ENCODE data around the gene MSANTD3.
"Not testable (repeated sequence)": the region's sequence is repeated elsewhere in the genome, so short reads cannot be mapped to it uniquely, and the experiment has no call there.

The MSANTD3 gene

GRCh38 chr9:100428871-100429654 is 2.1 kb downstream of the MSANTD3 start:
- no peak for DNase-seq (ENCODE audit: low read depth in 2 of 2)

- DNase-seq (ENCODE audit: low read depth in 2 of 2) = no peak
These were observed 3.5 kb downstream of the MSANTD3 start for GRCh38 chr9:100430286-100430940.

DNA sequence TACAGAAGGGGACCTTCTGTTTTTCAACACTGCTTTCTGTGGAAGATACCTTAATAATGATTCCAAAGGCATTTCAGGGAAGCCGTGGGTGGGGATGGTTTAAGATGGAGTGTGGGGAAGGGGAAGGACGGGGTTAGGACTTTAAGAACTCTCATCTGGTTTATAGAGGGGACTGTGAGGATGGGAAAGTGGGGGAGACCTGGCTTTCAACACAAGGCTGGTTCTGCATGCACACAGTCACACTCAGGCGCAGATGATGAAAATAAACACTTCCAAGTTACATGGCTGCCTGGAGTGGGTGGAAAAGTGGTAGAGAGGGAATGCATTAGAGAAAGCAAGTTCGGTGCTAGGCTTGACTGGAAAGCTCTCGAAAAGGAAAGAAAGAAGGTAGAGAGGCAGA is 4.9 kb downstream of the MSANTD3 start:
- DNase-seq (ENCODE audit: low read depth in 2 of 2) = no peak

- DNase-seq (ENCODE audit: low read depth in 2 of 2) = no peak
These were observed 5.8 kb downstream of the MSANTD3 start for GRCh38 chr9:100432736-100433135.

DNA sequence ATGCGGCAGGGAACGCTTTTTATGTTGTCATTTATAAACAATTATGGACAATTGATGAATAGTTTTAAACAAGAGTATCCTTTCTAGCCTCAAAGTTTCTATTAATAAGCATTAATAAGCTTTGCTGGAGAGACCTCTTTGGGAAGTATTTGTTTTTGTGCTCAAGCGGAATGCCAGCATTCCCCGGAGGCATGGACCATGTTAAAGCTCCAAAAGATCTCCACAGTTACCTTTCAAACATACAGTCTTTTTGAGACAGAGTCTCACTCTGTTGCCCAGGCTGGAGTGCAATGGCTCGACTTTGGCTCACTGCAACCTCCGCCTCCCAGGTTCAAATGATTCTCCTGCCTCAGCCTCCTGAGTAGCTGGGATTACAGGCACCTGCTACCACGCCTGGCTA is 9.6 kb downstream of the MSANTD3 start:
- no peak for DNase-seq (ENCODE audit: low read depth in 2 of 2)

- DNase-seq (ENCODE audit: low read depth in 2 of 2) = peak in 1 of 2 donors; percentile 51
These were observed 11.2 kb downstream of the MSANTD3 start for GRCh38 chr9:100437860-100438805.

GRCh38 chr9:100440071-100440470 is 13.1 kb downstream of the MSANTD3 start:
- DNase-seq (ENCODE audit: low read depth in 2 of 2) = no peak

- not testable (repeated sequence) for DNase-seq (ENCODE audit: low read depth in 2 of 2)
These were observed 13.5 kb downstream of the MSANTD3 start for GRCh38 chr9:100440487-100440886.

- DNase-seq (ENCODE audit: low read depth in 2 of 2) = no peak
These were observed 15.0 kb downstream of the MSANTD3 start for GRCh38 chr9:100441911-100442361.

- no peak for DNase-seq (ENCODE audit: low read depth in 2 of 2)
These were observed 17.1 kb downstream of the MSANTD3 start for GRCh38 chr9:100443781-100444768.

- DNase-seq (ENCODE audit: low read depth in 2 of 2) = no peak
These were observed 18.4 kb downstream of the MSANTD3 start for GRCh38 chr9:100445161-100445902.

- DNase-seq (ENCODE audit: low read depth in 2 of 2) = no peak
These were observed 19.1 kb downstream of the MSANTD3 start for GRCh38 chr9:100445903-100446549.

- no peak for DNase-seq (ENCODE audit: low read depth in 2 of 2)
These were observed 20.1 kb downstream of the MSANTD3 start for GRCh38 chr9:100447041-100447440.

DNA sequence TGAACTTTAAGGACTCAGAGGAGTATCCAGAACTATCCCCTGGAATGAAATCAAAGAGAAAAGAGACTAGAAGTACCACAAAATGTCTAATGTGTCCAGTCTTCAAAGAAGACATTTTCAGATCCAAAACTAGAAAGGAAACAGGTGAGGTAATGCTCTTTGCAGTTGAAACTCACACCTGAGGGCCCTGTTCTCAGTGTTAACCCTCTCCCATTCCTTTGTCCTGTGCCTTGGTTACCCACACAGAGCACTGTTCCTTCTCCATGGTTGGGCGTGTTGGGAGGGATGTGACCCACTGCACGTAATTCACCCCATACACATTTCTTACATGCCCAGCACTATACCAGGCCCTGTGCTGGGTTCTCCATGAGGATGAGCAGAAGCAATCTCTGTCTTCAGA is 21.3 kb downstream of the MSANTD3 start:
- DNase-seq (ENCODE audit: low read depth in 2 of 2) = no peak

GRCh38 chr9:100449420-100449819 is 22.5 kb downstream of the MSANTD3 start:
- DNase-seq (ENCODE audit: low read depth in 2 of 2) = no peak

- DNase-seq (ENCODE audit: low read depth in 2 of 2) = no peak
These were observed 26.0 kb downstream of the MSANTD3 start for GRCh38 chr9:100452894-100453293.

DNA sequence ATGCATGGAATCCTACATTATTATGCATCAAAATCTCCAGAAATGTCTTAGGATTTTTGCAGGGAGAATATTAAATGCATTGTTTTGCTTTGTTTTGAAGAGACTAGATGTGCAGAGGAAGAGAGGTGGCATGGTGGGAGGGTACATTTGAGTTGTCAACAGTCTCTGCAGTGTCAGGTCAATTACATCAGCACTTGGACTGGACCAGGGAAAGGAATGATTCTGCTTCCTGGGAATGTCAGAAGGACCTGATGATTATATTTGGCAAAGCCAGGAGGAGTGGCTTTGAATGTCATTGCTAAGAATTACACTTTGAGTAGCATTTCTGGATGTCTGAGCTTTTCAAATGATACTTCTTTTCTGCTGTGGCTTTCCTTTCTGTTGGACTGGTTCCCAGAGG is 28.5 kb downstream of the MSANTD3 start:
- DNase-seq (ENCODE audit: low read depth in 2 of 2) = no peak

DNA sequence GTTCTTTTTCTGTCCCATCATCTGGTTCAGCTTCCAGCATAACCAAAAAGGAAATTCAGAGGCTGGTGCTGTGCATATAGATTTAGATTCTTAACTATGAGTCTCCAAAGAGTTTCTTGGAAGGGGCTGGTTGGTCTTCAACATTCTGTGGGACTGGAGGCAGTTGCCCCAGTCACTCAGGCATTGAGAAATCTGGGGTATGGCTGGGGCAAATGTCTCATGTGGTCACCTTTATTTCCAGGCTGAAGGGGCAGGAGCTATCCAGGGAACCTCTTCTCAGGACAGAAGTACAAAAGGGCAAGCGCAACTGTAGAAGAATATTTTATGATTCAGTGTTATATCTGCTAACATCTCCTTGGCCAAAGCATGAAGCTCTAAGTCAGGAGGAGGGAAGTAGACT is 30.6 kb downstream of the MSANTD3 start:
- no peak for DNase-seq (ENCODE audit: low read depth in 2 of 2)

DNA sequence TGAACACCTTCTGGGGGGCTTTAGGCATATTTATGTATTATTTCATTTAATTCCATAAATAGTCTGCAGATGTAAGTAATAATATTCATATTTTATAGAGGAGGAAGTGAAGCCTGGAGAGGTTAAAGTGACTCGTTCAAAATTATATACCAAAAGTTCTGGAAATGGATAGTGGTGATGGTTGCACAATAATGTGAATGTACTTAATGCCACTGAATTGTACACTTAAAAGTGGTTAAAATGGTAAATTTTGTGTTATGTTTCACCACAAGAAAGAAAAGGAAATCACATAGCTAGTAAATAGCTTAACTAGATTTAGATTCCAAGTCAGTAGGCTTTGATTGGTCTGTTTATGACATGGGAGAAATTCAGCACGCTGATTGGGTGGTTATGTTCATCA is 33.0 kb downstream of the MSANTD3 start:
- DNase-seq (ENCODE audit: low read depth in 2 of 2) = no peak

GRCh38 chr9:100465274-100465673 is 38.3 kb downstream of the MSANTD3 start:
- no peak for DNase-seq (ENCODE audit: low read depth in 2 of 2)

Data from stimulated activated CD8-positive, alpha-beta memory T cell treated with anti-CD3 and anti-CD28 coated beads, Interleukin-15, amount 100 ng/mL, for 4 hours (primary cell).